PC-9 (cell line): ENCODE results near the gene SCART1.

Experiments used
- EZH2 ChIP-seq: fragments of 200-600 bp; sonication (generic); IDR thresholded peaks from 2 replicates; pipeline ENCODE4 v1.8.0; 2017; ENCODE audit warnings: antibody characterized with exemption, low read depth
- TF ChIP-seq, protein P1 (sequence below): fragments of 200-600 bp; sonication (generic); conservative IDR thresholded peaks from 2 replicates; pipeline ENCODE4 v1.6.1; 2017; ENCODE audit warnings: mixed run types, antibody characterized with exemption, mild to moderate bottlenecking, moderate library complexity

DNA sequence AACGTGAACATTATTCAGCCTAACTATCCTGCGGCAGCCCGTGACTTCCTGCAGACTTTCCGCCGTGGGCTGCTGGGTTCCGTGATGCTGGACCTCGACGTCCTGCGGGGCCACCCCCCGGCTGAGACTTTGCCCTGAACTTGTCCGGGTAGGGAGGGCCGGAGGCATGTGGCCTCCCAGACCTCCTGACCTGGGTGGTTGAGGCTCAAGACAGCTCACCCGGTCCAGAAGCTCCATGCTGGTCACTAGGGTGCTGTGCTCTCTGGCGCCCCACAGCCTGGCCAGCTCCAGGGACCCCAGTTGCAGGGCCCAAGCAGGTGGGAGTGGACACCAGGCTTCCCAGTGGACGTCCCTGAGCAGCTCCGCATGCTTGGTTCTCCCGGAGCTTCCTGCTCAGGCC, 33.7 kb upstream of the SCART1 start:
- TF ChIP-seq, protein P1, sequence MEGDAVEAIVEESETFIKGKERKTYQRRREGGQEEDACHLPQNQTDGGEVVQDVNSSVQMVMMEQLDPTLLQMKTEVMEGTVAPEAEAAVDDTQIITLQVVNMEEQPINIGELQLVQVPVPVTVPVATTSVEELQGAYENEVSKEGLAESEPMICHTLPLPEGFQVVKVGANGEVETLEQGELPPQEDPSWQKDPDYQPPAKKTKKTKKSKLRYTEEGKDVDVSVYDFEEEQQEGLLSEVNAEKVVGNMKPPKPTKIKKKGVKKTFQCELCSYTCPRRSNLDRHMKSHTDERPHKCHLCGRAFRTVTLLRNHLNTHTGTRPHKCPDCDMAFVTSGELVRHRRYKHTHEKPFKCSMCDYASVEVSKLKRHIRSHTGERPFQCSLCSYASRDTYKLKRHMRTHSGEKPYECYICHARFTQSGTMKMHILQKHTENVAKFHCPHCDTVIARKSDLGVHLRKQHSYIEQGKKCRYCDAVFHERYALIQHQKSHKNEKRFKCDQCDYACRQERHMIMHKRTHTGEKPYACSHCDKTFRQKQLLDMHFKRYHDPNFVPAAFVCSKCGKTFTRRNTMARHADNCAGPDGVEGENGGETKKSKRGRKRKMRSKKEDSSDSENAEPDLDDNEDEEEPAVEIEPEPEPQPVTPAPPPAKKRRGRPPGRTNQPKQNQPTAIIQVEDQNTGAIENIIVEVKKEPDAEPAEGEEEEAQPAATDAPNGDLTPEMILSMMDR = no peak
- no peak for TF ChIP-seq EZH2
